RWPE1 (cell line): ENCODE data around the gene C6orf62.
"Not testable (repeated sequence)": the region's sequence is repeated elsewhere in the genome, so short reads cannot be mapped to it uniquely, and the experiment has no call there.

Experiments used
- CTCF ChIA-PET: fragments of 350-600 bp; sonication (Branson Sonifier 250); formaldehyde crosslinking; extraction: SDS; loops from one replicate; lab custom pipeline; 2021; lab: Yijun Ruan, JAX
- POLR2A ChIA-PET: fragments of 400-600 bp; formaldehyde crosslinking; extraction: SDS; loops from one replicate; lab custom pipeline; 2020; ENCODE audit warnings: antibody characterized with exemption; ENCODE audit not compliant: low non-redundant PET; lab: Yijun Ruan, JAX
- DNase-seq: peaks from one replicate; pipeline ENCODE4 v3.0.0; 2012; ENCODE audit warnings: low spot score
- H3K27ac ChIP-seq: fragments of 450-650 bp; 2 replicates; pipeline ENCODE4 v1.5.1; 2017
- TF ChIP-seq, protein P1 (sequence below): fragments of 450-650 bp; conservative IDR thresholded peaks from 2 replicates; pipeline ENCODE4 v1.5.1; 2017; ENCODE audit warnings: low read depth, mild to moderate bottlenecking

C6orf62 gene

DNA sequence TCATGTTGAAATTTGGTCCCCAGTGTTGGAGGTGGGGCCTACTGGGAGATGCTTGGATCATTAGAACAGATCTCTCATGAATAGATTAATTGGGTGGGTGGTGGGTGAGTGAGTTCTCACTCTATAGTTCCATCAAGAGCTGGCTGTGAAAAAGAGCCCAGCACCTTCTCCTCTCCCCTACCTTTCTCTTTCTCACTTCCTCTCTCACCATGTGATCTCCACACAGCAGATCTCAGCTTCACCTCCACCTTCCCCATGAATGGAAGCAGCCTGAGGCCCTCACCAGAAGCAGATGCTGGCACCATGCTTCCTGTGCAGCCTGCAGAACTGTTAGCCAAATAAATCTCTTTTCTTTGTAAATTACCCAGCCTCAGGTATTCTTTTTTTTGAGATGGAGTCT, 42.9 kb upstream of the C6orf62 start:
- no peak overlapping the region for H3K27ac ChIP-seq
- ChIA-PET POLR2A (interaction anchor here (0.5 kb wide), 1 partner anchor 40 kb away, joined by 3 read pairs; no protein-coding TSS in a partner anchor), CTCF (no interaction called here)
- TF ChIP-seq, protein P1, sequence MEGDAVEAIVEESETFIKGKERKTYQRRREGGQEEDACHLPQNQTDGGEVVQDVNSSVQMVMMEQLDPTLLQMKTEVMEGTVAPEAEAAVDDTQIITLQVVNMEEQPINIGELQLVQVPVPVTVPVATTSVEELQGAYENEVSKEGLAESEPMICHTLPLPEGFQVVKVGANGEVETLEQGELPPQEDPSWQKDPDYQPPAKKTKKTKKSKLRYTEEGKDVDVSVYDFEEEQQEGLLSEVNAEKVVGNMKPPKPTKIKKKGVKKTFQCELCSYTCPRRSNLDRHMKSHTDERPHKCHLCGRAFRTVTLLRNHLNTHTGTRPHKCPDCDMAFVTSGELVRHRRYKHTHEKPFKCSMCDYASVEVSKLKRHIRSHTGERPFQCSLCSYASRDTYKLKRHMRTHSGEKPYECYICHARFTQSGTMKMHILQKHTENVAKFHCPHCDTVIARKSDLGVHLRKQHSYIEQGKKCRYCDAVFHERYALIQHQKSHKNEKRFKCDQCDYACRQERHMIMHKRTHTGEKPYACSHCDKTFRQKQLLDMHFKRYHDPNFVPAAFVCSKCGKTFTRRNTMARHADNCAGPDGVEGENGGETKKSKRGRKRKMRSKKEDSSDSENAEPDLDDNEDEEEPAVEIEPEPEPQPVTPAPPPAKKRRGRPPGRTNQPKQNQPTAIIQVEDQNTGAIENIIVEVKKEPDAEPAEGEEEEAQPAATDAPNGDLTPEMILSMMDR = no peak
- no peak for DNase-seq

DNA sequence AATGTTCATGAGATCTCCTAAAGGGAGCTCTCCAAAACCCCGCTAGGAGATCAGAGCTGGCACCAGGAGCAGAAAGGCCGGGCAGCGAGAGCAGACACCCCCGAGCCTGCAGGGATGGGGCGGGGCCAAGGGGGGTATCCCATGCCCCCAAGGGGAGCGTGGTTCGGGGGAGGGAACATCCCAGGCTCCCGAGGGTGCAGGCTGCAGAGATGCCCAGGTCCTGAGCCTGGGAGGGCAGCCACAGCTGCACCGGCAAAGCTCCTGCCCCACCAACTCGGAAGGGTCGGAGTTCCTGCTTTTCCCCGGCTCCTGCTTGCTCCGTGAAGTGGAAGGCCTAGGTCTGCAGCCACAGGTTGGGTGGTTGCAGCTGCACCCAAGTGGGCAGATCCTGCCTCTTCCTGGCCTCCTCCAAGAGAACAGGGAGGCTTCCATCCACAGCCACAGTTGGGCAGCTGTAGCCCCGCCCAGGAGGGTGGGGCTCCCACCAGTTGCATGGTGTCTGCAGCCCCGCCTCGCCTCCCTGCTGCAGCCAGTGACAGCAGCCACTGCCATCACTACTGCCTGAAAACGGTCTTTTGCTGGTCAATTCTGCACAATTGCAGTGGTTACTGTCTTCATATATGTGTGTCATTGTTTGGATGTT, 42.4 kb upstream of the C6orf62 start:
- ChIA-PET CTCF (no interaction called here), POLR2A (no interaction called here)
- H3K27ac ChIP-seq = no peak overlapping the region
- TF ChIP-seq, protein P1 = no peak
- no peak for DNase-seq

DNA sequence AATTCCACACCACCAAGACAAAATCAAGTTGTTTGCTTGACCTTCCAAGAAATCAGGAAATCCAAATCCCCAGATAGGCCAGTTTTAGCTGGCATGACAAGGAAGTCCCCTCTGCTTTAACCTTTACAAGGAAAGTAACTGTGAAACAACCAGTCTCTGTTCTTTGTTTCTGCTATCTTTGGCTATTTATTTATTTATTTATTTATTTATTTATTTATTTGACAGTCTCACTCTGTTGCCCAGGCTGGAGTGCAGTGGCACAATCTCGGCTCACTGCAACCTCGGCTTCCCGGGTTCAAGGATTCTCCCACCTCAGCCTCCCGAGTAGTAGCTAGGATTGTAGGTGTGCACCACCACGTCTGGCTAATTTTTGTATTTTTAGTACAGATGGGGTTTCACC, 41.3 kb upstream of the C6orf62 start:
- H3K27ac ChIP-seq = no peak overlapping the region
- TF ChIP-seq, protein P1 = no peak
- ChIA-PET CTCF (no interaction called here), POLR2A (interaction anchor here (0.5 kb wide), 2 partner anchors 25 to 35 kb away, joined by 3 to 4 read pairs; no protein-coding TSS in a partner anchor)
- no peak for DNase-seq

DNA sequence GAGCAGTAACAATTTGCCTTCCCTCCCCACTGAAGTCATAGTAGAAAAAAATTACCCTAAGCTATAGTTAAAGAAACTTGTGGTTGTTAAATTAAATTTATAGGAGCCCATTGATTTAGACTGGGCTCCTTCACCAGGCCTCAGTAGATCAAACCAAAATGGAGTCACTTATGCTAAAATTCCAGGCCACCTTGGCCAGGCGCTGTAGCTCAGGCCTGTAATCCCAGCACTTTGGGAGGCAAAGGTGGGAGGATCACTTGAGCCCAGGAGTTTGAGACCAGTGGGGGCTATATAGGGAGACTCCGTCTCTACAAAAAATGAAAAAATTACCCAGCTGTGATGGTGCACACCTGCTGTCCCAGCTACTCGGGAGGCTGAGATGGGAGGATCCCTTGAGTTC, 40.8 kb upstream of the C6orf62 start:
- CTCF ChIA-PET = no interaction called here
- DNase-seq = no peak
- TF ChIP-seq, protein P1 = no peak
- POLR2A ChIA-PET = interaction anchor here (0.5 kb wide), 1 partner anchor 35 kb away, joined by 4 read pairs; no protein-coding TSS in a partner anchor
- no peak overlapping the region for H3K27ac ChIP-seq

DNA sequence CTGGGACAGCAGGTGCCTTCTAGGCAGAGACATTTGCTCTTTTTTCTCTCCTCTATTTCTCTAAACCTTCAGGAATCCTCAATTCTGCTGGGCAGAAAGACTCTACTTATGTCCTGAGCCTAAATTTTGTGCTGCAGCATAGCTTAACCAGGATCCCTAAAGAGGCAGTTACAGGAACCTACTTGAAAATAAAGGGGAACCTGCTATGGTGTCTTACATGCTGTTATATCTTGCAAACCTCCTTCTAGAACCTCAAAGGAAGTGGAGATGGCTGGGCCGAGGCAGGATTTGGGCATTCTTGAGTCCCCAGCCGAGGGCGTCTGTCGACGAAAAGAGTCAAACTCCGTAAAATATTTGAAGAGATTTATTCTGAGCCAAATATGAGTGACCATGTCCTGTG, 38.7 kb upstream of the C6orf62 start:
- TF ChIP-seq, protein P1 = no peak
- no peak overlapping the region for H3K27ac ChIP-seq
- no peak for DNase-seq
- ChIA-PET POLR2A (no interaction called here), CTCF (no interaction called here)

DNA sequence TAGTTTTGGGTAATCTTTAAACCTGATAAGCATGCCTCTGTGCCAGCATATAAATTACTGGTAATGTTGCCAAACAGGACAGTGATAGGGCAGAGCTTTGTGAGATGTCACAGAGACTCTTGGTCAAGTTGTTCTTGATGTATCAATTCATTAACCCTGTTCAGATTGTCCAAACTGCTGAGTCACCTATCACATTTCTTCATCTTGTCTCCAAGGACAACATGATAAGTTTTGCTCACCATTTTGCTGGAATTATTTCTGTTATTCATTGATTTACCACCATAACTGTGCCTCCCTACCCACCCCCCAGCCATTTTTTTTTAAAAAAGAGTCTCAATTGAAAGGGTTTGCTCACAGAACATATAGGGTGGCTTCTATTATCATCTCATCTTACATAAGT, 36.3 kb upstream of the C6orf62 start:
- no peak for DNase-seq
- H3K27ac ChIP-seq = no peak overlapping the region
- ChIA-PET POLR2A (interaction anchor here (1.7 kb wide), 1 partner anchor 33 kb away, joined by 3 read pairs; no protein-coding TSS in a partner anchor), CTCF (no interaction called here)
- TF ChIP-seq, protein P1 = no peak

DNA sequence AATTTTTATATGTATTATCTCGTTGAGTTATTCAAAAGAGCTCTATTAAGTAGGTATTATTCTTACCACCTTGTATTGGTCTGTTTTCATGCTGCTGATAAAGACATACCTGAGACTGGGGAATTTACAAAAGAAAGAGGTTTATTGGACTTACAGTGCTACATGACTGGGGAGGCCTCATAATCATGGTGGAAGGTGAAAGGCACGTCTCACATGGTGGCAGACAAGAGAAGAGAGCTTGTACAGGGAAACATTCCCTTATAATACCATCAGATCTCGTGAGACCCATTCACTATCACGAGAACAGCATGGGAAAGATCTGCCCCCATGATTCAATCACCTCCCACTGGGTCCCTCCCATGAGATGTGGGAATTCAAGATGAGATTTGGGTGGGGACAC, 35.4 kb upstream of the C6orf62 start:
- CTCF ChIA-PET, H3K27ac ChIP-seq, DNase-seq: not testable (repeated sequence)
- POLR2A ChIA-PET = interaction anchor here (1.7 kb wide), 1 partner anchor 33 kb away, joined by 3 read pairs; no protein-coding TSS in a partner anchor
